MM.1S (cell line): ENCODE data around the gene HM13.
A peak's percentile ranks its signal among the peaks of the same experiment; 100 is the strongest.
"Not testable (repeated sequence)": the region's sequence is repeated elsewhere in the genome, so short reads cannot be mapped to it uniquely, and the experiment has no call there.

ENCODE experiments used
- DNase-seq: peaks from one replicate; pipeline ENCODE4 v3.0.0-alpha.2; 2015
- H2AFZ ChIP-seq: fragments of 300-600 bp; sonication (generic); 2 replicates; pipeline ENCODE4 v1.6.0; 2016; ENCODE audit warnings: antibody characterized with exemption, low read length
- H3F3A ChIP-seq: fragments of 300-600 bp; sonication (generic); 2 replicates; pipeline ENCODE4 v1.6.1; 2016; ENCODE audit warnings: mild to moderate bottlenecking, antibody characterized with exemption, low read length, moderate library complexity, mixed read lengths; ENCODE audit not compliant: insufficient read depth
- H3K27ac ChIP-seq: fragments of 300-600 bp; sonication (generic); 2 replicates; pipeline ENCODE4 v1.5.1; 2016; ENCODE audit warnings: mild to moderate bottlenecking, low read length
- H3K27me3 ChIP-seq: fragments of 300-600 bp; sonication (generic); replicated peaks from 2 replicates; pipeline ENCODE4 v1.6.0; 2016; ENCODE audit warnings: low read length; ENCODE audit not compliant: insufficient read depth
- H3K36me3 ChIP-seq: fragments of 300-600 bp; sonication (generic); replicated peaks from 2 replicates; pipeline ENCODE4 v1.6.1; 2016; ENCODE audit warnings: mild to moderate bottlenecking, low read length, mixed read lengths; ENCODE audit not compliant: insufficient read depth
- H3K4me1 ChIP-seq: fragments of 300-600 bp; sonication (generic); 2 replicates; pipeline ENCODE4 v1.6.1; 2016; ENCODE audit warnings: low read length, mixed read lengths
- H3K4me2 ChIP-seq: fragments of 300-600 bp; sonication (generic); 2 replicates; pipeline ENCODE4 v1.6.0; 2016; ENCODE audit warnings: low read depth, low read length
- H3K4me3 ChIP-seq: fragments of 300-600 bp; sonication (generic); 2 replicates; pipeline ENCODE4 v1.5.1; 2016; ENCODE audit warnings: low read length, mixed read lengths
- H3K79me2 ChIP-seq: fragments of 300-600 bp; sonication (generic); 2 replicates; pipeline ENCODE4 v1.6.1; 2016; ENCODE audit warnings: mixed run types, low read length, mixed read lengths
- H3K9ac ChIP-seq: fragments of 300-600 bp; sonication (generic); 2 replicates; pipeline ENCODE4 v1.6.1; 2016; ENCODE audit warnings: low read length, mixed read lengths
- H3K9me2 ChIP-seq: fragments of 300-600 bp; sonication (generic); replicated peaks from 2 replicates; pipeline ENCODE4 v1.6.1; 2016; ENCODE audit warnings: mild to moderate bottlenecking, low read length, mixed read lengths; ENCODE audit not compliant: insufficient read depth
- H3K9me3 ChIP-seq: fragments of 300-600 bp; sonication (generic); replicated peaks from 2 replicates; pipeline ENCODE4 v1.6.1; 2016; ENCODE audit warnings: mild to moderate bottlenecking, low read length, mixed read lengths; ENCODE audit not compliant: insufficient read depth
- H4K20me1 ChIP-seq: fragments of 300-600 bp; sonication (generic); 2 replicates; pipeline ENCODE4 v1.6.1; 2016; ENCODE audit warnings: mild to moderate bottlenecking, low read length, moderate library complexity, mixed read lengths; ENCODE audit not compliant: insufficient read depth
- CTCF ChIP-seq: fragments of 300-600 bp; sonication (generic); IDR thresholded peaks from 2 replicates; pipeline ENCODE4 v1.5.1; 2016; ENCODE audit warnings: antibody characterized with exemption, low read length, mixed read lengths
- EZH2 ChIP-seq: fragments of 300-600 bp; sonication (generic); optimal IDR thresholded peaks from 2 replicates; pipeline ENCODE3; 2017; ENCODE audit warnings: low read depth, mild to moderate bottlenecking, antibody characterized with exemption, low read length, mixed read lengths
- EZH2phosphoT487 ChIP-seq: fragments of 300-600 bp; sonication (generic); IDR thresholded peaks from 2 replicates; pipeline ENCODE4 v1.6.1; 2018; ENCODE audit warnings: antibody characterized with exemption, low read length

HM13 gene

GRCh38 chr20:31573555-31574321 is 59.5 kb downstream of the HM13 start:
- Histone ChIP-seq H3K4me3 (peak overlapping the region; percentile 83), H3K9me2 (no peaks in the 10 kb centered on the region), H3K9me3 (no peaks in the 10 kb centered on the region), H3K9ac (peak overlapping the region; percentile 79), H3K36me3 (no peaks in the 10 kb centered on the region; the same call in 1 of the 2 replicates), H3K4me1 (peaks cover 22% of the 10 kb centered on the region), H3K27me3 (no peaks in the 10 kb centered on the region), H3K79me2 (peaks cover under 1% of the 10 kb centered on the region; the same call in 1 of the 2 replicates), H2AFZ (peak overlapping the region; percentile 69), H3K27ac (peak overlapping the region; percentile 34; the same call in 1 of the 2 replicates), H3F3A (peaks cover 23% of the 10 kb centered on the region), H3K4me2 (peak overlapping the region; percentile 91), H4K20me1 (no peaks in the 10 kb centered on the region)
- TF ChIP-seq EZH2, result no peak
- TF ChIP-seq EZH2phosphoT487, result no peak
- TF ChIP-seq CTCF, result no peak
- DNase-seq, result no peak

GRCh38 chr20:31574986-31575385 is 60.7 kb downstream of the HM13 start:
- not testable (repeated sequence) for H4K20me1 ChIP-seq

GRCh38 chr20:31576751-31577150 is 62.5 kb downstream of the HM13 start:
- no peaks in the 10 kb centered on the region for H4K20me1 ChIP-seq
- no peak overlapping the region for H3K27ac ChIP-seq
- H3K36me3 ChIP-seq, result no peaks in the 10 kb centered on the region
- no peak overlapping the region for H3K4me2 ChIP-seq
- H2AFZ ChIP-seq, result no peak overlapping the region
- peaks cover 10% of the 10 kb centered on the region for H3F3A ChIP-seq
- H3K4me3 ChIP-seq, result no peak overlapping the region
- H3K27me3 ChIP-seq, result no peaks in the 10 kb centered on the region
- no peak for DNase-seq
- no peaks in the 10 kb centered on the region for H3K79me2 ChIP-seq
- no peak overlapping the region for H3K9ac ChIP-seq
- H3K9me3 ChIP-seq, result no peaks in the 10 kb centered on the region
- no peaks in the 10 kb centered on the region for H3K9me2 ChIP-seq
- peaks cover 9% of the 10 kb centered on the region for H3K4me1 ChIP-seq
- no peak for TF ChIP-seq EZH2phosphoT487

More at GRCh38 chr20:31574986-31575385, 60.7 kb downstream of the HM13 start:
- not testable (repeated sequence) for H3K9me3 ChIP-seq, H3K27ac ChIP-seq, H3K9ac ChIP-seq, H3K4me3 ChIP-seq, DNase-seq, H2AFZ ChIP-seq, H3K4me2 ChIP-seq, H3K9me2 ChIP-seq, H3K79me2 ChIP-seq, H3K36me3 ChIP-seq, H3K27me3 ChIP-seq
- Histone ChIP-seq H3F3A (peaks cover 21% of the 10 kb centered on the region), H3K4me1 (peaks cover 15% of the 10 kb centered on the region)

GRCh38 chr20:31577194-31577593 is 63.0 kb downstream of the HM13 start:
- TF ChIP-seq EZH2 (no peak), EZH2phosphoT487 (no peak), CTCF (no peak)
- no peak for DNase-seq
- no peak overlapping the region for H3K4me3 ChIP-seq
- no peak overlapping the region for H3K27ac ChIP-seq
- no peak overlapping the region for H3K4me2 ChIP-seq
- no peaks in the 10 kb centered on the region for H4K20me1 ChIP-seq
- H2AFZ ChIP-seq, result no peak overlapping the region
- no peak overlapping the region for H3K9ac ChIP-seq
- H3K9me3 ChIP-seq, result no peaks in the 10 kb centered on the region
- H3K4me1 ChIP-seq, result peaks cover 8% of the 10 kb centered on the region
- H3F3A ChIP-seq, result peaks cover 7% of the 10 kb centered on the region
- H3K79me2 ChIP-seq, result no peaks in the 10 kb centered on the region
- no peaks in the 10 kb centered on the region for H3K36me3 ChIP-seq
- H3K9me2 ChIP-seq, result no peaks in the 10 kb centered on the region
- no peaks in the 10 kb centered on the region for H3K27me3 ChIP-seq
